Heart left ventricle (tissue), 16 donors: Measurements from ENCODE around the gene NUDT16. TPM values are rescaled to one million over a fixed set of nuclear protein-coding genes. Genes with fewer than 3 reads are reported as not detected.

ENCODE experiments used
- ATAC-seq, 4 donors: fragments of 200-7000 bp; cut with Tn5 transposase; one replicate each; pipeline ENCODE4 v1.9.1; 2020 to 2022; ENCODE audit warnings: moderate library complexity in 4 of 4, mild to moderate bottlenecking in 3 of 4, moderate number of reproducible peaks in 1 of 4
- DNase-seq, 5 donors: peaks; one replicate each; pipeline ENCODE4 v3.0.0-alpha.2; 2020
- H3K27ac ChIP-seq, 12 donors: fragments of 200-600 bp; sonication (generic) in 4 of 12; one replicate each; pipeline versions ENCODE4 v1.5.0 to v1.8.0; 2016 to 2022; ENCODE audit warnings: mild to moderate bottlenecking in 2 of 12
- H3K27me3 ChIP-seq, 9 donors: fragments of 200-600 bp; sonication (generic) in 2 of 9; one replicate each; pipeline versions ENCODE4 v1.5.1 to v1.8.0; 2016 to 2022; ENCODE audit warnings: mild to moderate bottlenecking in 3 of 9
- H3K36me3 ChIP-seq, 9 donors: fragments of 200-600 bp; sonication (generic) in 2 of 9; one replicate each; pipeline versions ENCODE4 v1.5.0 to v1.8.0; 2018 to 2022; ENCODE audit warnings: mild to moderate bottlenecking in 2 of 9
- H3K4me1 ChIP-seq, 12 donors: fragments of 200-600 bp; sonication (generic) in 4 of 12; one replicate each; pipeline versions ENCODE4 v1.5.0 to v1.8.0; 2016 to 2022; ENCODE audit warnings: mild to moderate bottlenecking in 3 of 12
- H3K4me3 ChIP-seq, 12 donors: fragments of 200-600 bp; sonication (generic) in 4 of 12; one replicate each; pipeline versions ENCODE4 v1.5.0 to v1.8.0; 2017 to 2022; ENCODE audit warnings: mild to moderate bottlenecking in 9 of 12, moderate library complexity in 4 of 12
- H3K9me3 ChIP-seq, 12 donors: fragments of 200-600 bp; sonication (generic) in 4 of 12; one replicate each; pipeline versions ENCODE4 v1.5.0 to v1.8.0; 2016 to 2022; ENCODE audit warnings: mild to moderate bottlenecking in 1 of 12
- POLR2A ChIP-seq, 2 donors: fragments of 450-650 bp; IDR thresholded peaks; one replicate each; pipeline ENCODE4 v1.6.1; 2017; ENCODE audit warnings: antibody characterized with exemption in 2 of 2, mild to moderate bottlenecking in 2 of 2, moderate library complexity in 2 of 2
- WGBS, 4 donors: extraction: QIAGEN DNeasy Blood & Tissue Kit in 2 of 4; methylation state at CpG; one replicate each; pipeline versions ENCODE4 v1.1.5 to v1.1.7; 2013 to 2018; 5-methylcytosine and 5-hydroxymethylcytosine counted together
- intact Hi-C, 10 donors: fragments of 100-400 bp; cut with DNase I; formaldehyde crosslinking; loops; one replicate each; pipeline versions ENCODE4 v1.11.1 to v1.14.2; 2022
- polyA plus RNA-seq, 2 donors: library from polyadenylated mRNA; stranded (reverse); fragments of 200-250 nt; gene quantifications; one replicate each; pipeline ENCODE4 v1.2.3, GENCODE V29; 2013
- total RNA-seq, 9 donors: library from RNA; depleted of rRNA in 2 of 9; stranded (reverse); fragments of >200 nt in 2 of 9; fragmentation: NEBNext Ultra II Directional in 3 of 9; extraction: Animal tissue kit (Norgen Biotek cat#: 25700) in 3 of 9; gene quantifications; one replicate each; pipeline versions ENCODE4 v1.1.0 to v1.2.4, GENCODE V29; 2016 to 2023
- TF ChIP-seq, protein P1 (sequence below), 12 donors: fragments of 200-600 bp; sonication (generic) in 4 of 12; IDR thresholded peaks; one replicate each; pipeline versions ENCODE4 v1.5.0 to v1.8.0; 2018 to 2022; ENCODE audit warnings: antibody characterized with exemption in 12 of 12, mild to moderate bottlenecking in 5 of 12
- donor health status: ischemic (EF 13 %, LVEDD 7.1; RV severe dilation, severe dysfunction).
- donor health status: healthy with polysubstance abuse.
- donor health status: DM: no; HTN: yes; CAD: no.
- donor health status: DM: no; HTN: no; CAD: no.
- donor health status: ischemic (EF 25% LVEDD 6.9; RV normal size, moderate dysfunction).
- donor health status: ischemic (EF 25% LVEDD 5.7; RV mildly dilated, moderate dysfunction).
- donor health status: healthy.
- donor health status: DM: yes; HTN: yes; CAD: no.
- donor health status: ischemic (EF 35%, LVEDD 5.7; RV mildly dilated, moderate dysfunction).
- donor health status: nonischemic (EF 11% LVEDD 7.7; RV severe dilation, severe dysfunction).
- donor health status: DM: yes; HTN: yes; CAD: no.
- donor health status: PGD.
- donor health status: ischemic (EF 29% LVEDD 5.4; RV normal size, mild dysfunction).
- donor health status: nonischemic (EF 23%, LVEDD 6.1; RV moderate dilation, normal function).

Gene NUDT16
- total and polyA plus RNA-seq, 11 donors: 27.6 to 68.2 (median 33.9) TPM

DNA sequence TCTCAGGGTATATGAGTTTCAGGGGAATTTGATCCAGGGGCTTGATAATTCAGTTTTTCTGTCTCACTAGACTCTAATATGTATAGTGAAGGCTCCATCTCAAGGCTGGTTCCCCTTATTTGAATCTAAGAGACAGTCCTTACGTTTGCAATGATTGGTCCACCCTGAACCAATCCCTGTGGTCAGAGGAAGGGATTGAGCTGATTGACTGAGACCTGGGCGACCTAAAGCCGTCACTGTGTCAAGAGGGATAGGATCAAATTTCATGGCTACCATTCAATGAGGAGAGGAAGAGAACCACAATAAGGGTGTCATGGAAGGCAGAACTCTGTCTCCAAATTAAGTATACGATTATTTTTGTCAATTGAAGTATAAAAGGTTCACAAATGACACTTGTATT, 16.3 kb downstream of the NUDT16 start:
- DNase-seq (no peak), ATAC-seq (no peak)
- 70 to 83% (median 77%) methylated on average over 4 of the region's 4 CpGs for WGBS, 4 donors
- Histone ChIP-seq H3K27ac (no peak overlapping the region), H3K4me1 (peaks cover 0 to 15% (median 3%) of the 10 kb centered on the region in 12 donors), H3K27me3 (no peaks in the 10 kb centered on the region), H3K9me3 (no peaks in the 10 kb centered on the region), H3K36me3 (no peaks in the 10 kb centered on the region), H3K4me3 (no peak overlapping the region)
- intact Hi-C loops: no loop called here
- TF ChIP-seq, protein P1, sequence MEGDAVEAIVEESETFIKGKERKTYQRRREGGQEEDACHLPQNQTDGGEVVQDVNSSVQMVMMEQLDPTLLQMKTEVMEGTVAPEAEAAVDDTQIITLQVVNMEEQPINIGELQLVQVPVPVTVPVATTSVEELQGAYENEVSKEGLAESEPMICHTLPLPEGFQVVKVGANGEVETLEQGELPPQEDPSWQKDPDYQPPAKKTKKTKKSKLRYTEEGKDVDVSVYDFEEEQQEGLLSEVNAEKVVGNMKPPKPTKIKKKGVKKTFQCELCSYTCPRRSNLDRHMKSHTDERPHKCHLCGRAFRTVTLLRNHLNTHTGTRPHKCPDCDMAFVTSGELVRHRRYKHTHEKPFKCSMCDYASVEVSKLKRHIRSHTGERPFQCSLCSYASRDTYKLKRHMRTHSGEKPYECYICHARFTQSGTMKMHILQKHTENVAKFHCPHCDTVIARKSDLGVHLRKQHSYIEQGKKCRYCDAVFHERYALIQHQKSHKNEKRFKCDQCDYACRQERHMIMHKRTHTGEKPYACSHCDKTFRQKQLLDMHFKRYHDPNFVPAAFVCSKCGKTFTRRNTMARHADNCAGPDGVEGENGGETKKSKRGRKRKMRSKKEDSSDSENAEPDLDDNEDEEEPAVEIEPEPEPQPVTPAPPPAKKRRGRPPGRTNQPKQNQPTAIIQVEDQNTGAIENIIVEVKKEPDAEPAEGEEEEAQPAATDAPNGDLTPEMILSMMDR (IDR thresholded peaks at IDR 0.05): no peak
- TF ChIP-seq POLR2A (IDR thresholded peaks at IDR 0.05): no peak

DNA sequence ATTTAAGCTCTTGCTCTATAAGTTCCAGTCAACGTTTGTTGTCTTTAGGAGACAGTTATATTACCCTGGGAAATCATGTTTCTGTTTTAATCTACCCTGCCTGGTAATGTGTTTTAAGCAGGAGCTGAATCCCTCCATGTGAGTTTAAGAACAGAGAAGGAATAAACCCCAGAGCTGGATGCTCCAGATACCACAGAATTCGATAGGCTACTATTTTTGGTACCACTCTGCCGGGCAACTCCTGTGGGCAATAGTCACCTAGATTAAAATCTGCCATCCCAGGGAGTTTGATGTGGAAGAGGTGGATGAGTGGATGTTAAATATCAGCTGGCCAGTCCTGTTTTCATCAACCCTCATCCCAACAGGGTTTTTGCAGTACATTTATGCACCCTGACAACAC, 20.4 kb downstream of the NUDT16 start:
- Histone ChIP-seq H3K4me1 (peaks cover 0 to 15% (median 0%) of the 10 kb centered on the region in 12 donors), H3K9me3 (peaks cover 0 to 9% (median 2%) of the 10 kb centered on the region in 12 donors), H3K27ac (peak overlapping the region in 1 of 12 donors; percentile 10), H3K4me3 (no peak overlapping the region), H3K27me3 (no peaks in the 10 kb centered on the region), H3K36me3 (no peaks in the 10 kb centered on the region)
- peak in 2 of 4 donors; percentile 20 to 28 for ATAC-seq
- intact Hi-C loops: no loop called here
- 38 to 45% (median 40%) methylated on average over 3 of the region's 3 CpGs for WGBS, 4 donors
- DNase-seq: no peak
- TF ChIP-seq POLR2A (IDR thresholded peaks at IDR 0.05): no peak
- TF ChIP-seq, protein P1 (IDR thresholded peaks at IDR 0.05): no peak

DNA sequence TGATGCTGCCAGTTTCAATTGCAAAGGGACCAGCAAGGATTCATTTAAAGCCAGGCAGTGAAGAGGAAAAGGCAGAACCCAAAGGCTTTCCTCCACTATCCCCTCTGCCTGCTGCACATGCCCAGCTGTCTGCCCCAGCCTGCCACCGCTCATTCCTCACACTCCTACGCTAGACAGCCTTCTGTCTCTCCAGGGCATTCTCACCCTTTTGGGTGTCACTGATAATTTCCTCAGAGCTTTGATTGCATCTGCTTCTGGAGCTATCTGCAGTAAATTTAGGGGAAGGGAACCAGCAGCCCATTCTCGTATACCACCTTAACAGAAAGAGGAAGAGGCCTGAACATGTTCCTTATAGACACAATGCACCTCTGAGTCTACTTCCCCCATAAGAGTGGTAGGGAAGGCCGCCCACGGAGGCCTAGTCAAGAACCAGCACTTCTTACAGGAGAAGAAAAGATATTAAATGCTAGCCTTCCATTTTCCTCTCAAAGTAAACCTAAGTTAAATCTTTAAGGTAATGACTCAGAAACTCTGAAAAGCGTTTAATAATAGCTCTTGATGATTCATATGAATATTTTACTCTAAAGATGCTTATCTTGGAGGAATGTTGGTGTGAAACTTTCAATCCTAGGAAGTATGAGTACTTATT, 20.9 kb downstream of the NUDT16 start:
- intact Hi-C loops: no loop called here
- Histone ChIP-seq H3K27ac (peak overlapping the region in 1 of 12 donors; percentile 10), H3K9me3 (peaks cover 0 to 9% (median 2%) of the 10 kb centered on the region in 12 donors), H3K4me3 (no peak overlapping the region), H3K27me3 (no peaks in the 10 kb centered on the region), H3K36me3 (no peaks in the 10 kb centered on the region), H3K4me1 (peaks cover 0 to 15% (median 0%) of the 10 kb centered on the region in 12 donors)
- DNase-seq (no peak), ATAC-seq (peak in 2 of 4 donors; percentile 30 to 49)
- WGBS, 4 donors: 62 to 81% (median 67%) methylated on average over 6 of the region's 6 CpGs
- TF ChIP-seq POLR2A (IDR thresholded peaks at IDR 0.05): no peak
- TF ChIP-seq, protein P1 (IDR thresholded peaks at IDR 0.05): no peak

DNA sequence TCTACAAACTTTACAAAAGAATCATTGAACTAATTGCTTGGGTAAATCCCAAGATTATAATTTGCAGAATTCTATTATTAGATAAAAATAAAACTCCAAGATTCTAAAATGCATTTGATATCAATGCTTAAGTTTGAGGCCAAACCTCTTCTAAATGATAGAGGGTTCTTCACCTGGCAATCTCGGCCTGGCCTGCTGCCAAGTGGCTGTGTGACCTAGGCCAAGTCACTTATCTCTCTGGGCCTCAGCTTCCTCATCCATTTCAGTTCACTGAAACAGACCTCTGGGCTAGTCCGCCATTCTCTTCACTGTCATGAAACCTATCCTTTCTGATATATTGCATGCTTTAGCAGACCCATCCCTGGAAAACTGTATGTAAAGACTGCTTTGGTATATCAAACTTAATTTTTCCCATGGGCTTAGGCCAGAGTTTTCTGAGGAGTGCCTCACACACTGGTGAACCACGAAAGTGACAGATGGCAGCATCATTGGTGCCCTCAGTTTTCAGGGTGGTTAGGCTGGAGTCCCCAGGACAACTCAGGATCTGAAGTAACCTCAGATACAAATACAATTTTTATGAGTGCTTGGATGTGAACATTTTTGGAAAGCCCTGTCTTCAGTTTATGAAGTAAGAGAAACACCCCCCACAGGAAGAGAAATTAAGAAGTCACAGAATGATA, 21.8 kb downstream of the NUDT16 start:
- peaks cover 0 to 9% (median 2%) of the 10 kb centered on the region in 12 donors for H3K9me3 ChIP-seq
- H3K27me3 ChIP-seq: no peaks in the 10 kb centered on the region
- ATAC-seq (no peak), DNase-seq (no peak)
- no peak for TF ChIP-seq POLR2A (IDR thresholded peaks at IDR 0.05)
- TF ChIP-seq, protein P1 (IDR thresholded peaks at IDR 0.05): no peak
- peaks cover 0 to 15% (median 0%) of the 10 kb centered on the region in 12 donors for H3K4me1 ChIP-seq
- no peaks in the 10 kb centered on the region for H3K36me3 ChIP-seq
- no peak overlapping the region for H3K27ac ChIP-seq
- no peak overlapping the region for H3K4me3 ChIP-seq
- intact Hi-C loops: no loop called here
- WGBS, 4 donors: 80 to 88% (median 85%) methylated on average over 3 of the region's 3 CpGs
